ENCODE results near the gene VCAN. TPM values are rescaled to one million over a fixed set of nuclear protein-coding genes. Genes with fewer than 3 reads are reported as not detected.

Gene VCAN
- total and polyA plus RNA-seq, 2 of the 8 experiments (the other 6 are each of a cell fraction or from before 2014, with no cell fraction given) = 146 to 404 TPM

DNA sequence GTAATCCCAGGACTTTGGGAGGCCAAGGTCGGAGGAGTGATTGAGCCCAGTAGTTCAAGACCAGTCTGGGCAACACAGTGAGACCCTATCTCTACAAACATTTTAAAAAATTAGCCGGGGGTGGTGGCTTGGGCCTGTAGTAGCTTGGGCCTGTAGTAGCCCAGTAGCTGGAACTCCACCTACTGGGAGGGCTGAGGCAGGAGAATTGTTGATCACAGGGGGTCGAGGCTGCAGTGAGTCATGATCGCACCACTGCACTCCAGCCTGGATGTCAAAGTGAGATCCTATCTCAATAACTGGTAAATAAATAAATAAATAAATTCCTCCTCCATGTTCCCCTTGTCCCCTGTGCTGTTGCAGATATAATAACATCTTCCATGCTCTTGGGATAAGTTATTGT is 14.3 kb downstream of the VCAN start:
- no peak overlapping the region for H3K27ac ChIP-seq (ENCODE audit: low read depth, low read length)
- no peaks in the 10 kb centered on the region for H3K79me1 ChIP-seq (ENCODE audit: low read depth, low read length)
- H4K20me1 ChIP-seq (replicated peaks in 1 of 2; ENCODE audit: control insufficient read depth in 1 of 2, insufficient read depth in 2 of 2, low read length in 2 of 2) = peaks cover 0 to 1% of the 10 kb centered on the region in 2 experiments
- H4K8ac ChIP-seq (ENCODE audit: extremely low read depth, insufficient read depth, low read length) = no peak overlapping the region
- H3K56ac ChIP-seq (replicated peaks; ENCODE audit: insufficient read length, low read depth, low read length) = no peak overlapping the region
- no peak overlapping the region for H2BK120ac ChIP-seq (replicated peaks; ENCODE audit: low read depth, low read length)
- no peaks in the 10 kb centered on the region; a peak in 2 of 7 replicates for H3K4me1 ChIP-seq (replicated peaks in 1 of 4; ENCODE audit: control insufficient read depth in 3 of 4, insufficient read depth in 4 of 4, low read length in 3 of 4)
- FAIRE-seq (no peak), DNase-seq (ENCODE audit: low read depth in 1 of 2, low spot score in 2 of 2) (no peak)
- no peak overlapping the region for H3K23ac ChIP-seq (ENCODE audit: insufficient read length)
- H4K91ac ChIP-seq (replicated peaks; ENCODE audit: insufficient read length, low read length) = no peak overlapping the region
- H3K4me3 ChIP-seq (ENCODE audit: extremely low read depth in 1 of 4, insufficient read depth in 2 of 4, low read depth in 3 of 4, low read length in 4 of 4) = no peak overlapping the region
- CTCF ChIA-PET (ENCODE audit: partially characterized antibody) = no interaction called here
- H2AFZ ChIP-seq (ENCODE audit: low read length) = no peak overlapping the region
- no peak overlapping the region for H2BK20ac ChIP-seq (ENCODE audit: low read length)
- H3K23me2 ChIP-seq (ENCODE audit: low read depth, low read length) = peaks cover 4% of the 10 kb centered on the region; the same call in 1 of the 2 replicates
- POLR2A ChIA-PET (ENCODE audit: partially characterized antibody) = interaction anchor here (0.6 to 1.8 kb wide), 3 partner anchors 9 to 82 kb away, joined by 3 to 7 read pairs (median 6); partner anchors contain the start of gene VCAN
- H3K27me3 ChIP-seq (replicated peaks in 1 of 4; ENCODE audit: control insufficient read depth in 3 of 4, extremely low read depth in 1 of 4, insufficient read depth in 3 of 4, low read length in 3 of 4) = no peaks in the 10 kb centered on the region
- no peak overlapping the region for H4K5ac ChIP-seq (ENCODE audit: insufficient read length, low read depth, low read length)
- H2BK5ac ChIP-seq (ENCODE audit: low read depth, low read length) = no peak overlapping the region
- H3K18ac ChIP-seq (ENCODE audit: extremely low read depth, low read length) = no peak overlapping the region
- H3K9me3 ChIP-seq (ENCODE audit: insufficient read depth in 2 of 2, low read depth in 1 of 2, low read length in 1 of 2) = no peaks in the 10 kb centered on the region
- peaks cover 0 to 92% of the 10 kb centered on the region in 2 experiments; a peak in 3 of 4 replicates for H3K79me2 ChIP-seq (ENCODE audit: control insufficient read depth in 1 of 2, insufficient read depth in 2 of 2, low read length in 2 of 2)
- H3K36me3 ChIP-seq (ENCODE audit: control insufficient read depth in 2 of 4, insufficient read depth in 4 of 4, low read length in 3 of 4) = peaks cover 6 to 55% (median 41%) of the 10 kb centered on the region in 4 experiments; a peak in 7 of 8 replicates
- no peak overlapping the region for H3K4ac ChIP-seq (replicated peaks; ENCODE audit: insufficient read length, low read depth, low read length)
- H2AK5ac ChIP-seq (ENCODE audit: low read depth, low read length) = no peak overlapping the region
- WGBS, 2 experiments (ENCODE audit: extremely low coverage in 1 of 2, insufficient coverage in 1 of 2, insufficient read length in 1 of 2, insufficient replicate concordance in 2 of 2, low coverage in 1 of 2, low lambda C conversion rate in 2 of 2, missing lambda C conversion rate in 1 of 2) = 89% methylated on average over 4 of the region's 4 CpGs; no CpG with 5 or more reads in 1 of the 2 experiments
- no peak overlapping the region for H3K9ac ChIP-seq (replicated peaks in 1 of 4; ENCODE audit: extremely low read depth in 1 of 4, low read depth in 3 of 4, low read length in 3 of 4)
- TF ChIP-seq JUND (IDR thresholded peaks at IDR 0.05; ENCODE audit: low read length) = no peak
- H3K4me2 ChIP-seq (ENCODE audit: insufficient read depth in 1 of 2, low read depth in 2 of 2, low read length in 2 of 2) = no peak overlapping the region
- no peak overlapping the region for H2BK15ac ChIP-seq (ENCODE audit: low read length)
- H2BK12ac ChIP-seq (ENCODE audit: low read depth, low read length) = no peak overlapping the region
- no peak overlapping the region for H3K14ac ChIP-seq (ENCODE audit: insufficient read length)

All from H1 (cell line).